ENCODE measurements around the gene COG5.

DNA sequence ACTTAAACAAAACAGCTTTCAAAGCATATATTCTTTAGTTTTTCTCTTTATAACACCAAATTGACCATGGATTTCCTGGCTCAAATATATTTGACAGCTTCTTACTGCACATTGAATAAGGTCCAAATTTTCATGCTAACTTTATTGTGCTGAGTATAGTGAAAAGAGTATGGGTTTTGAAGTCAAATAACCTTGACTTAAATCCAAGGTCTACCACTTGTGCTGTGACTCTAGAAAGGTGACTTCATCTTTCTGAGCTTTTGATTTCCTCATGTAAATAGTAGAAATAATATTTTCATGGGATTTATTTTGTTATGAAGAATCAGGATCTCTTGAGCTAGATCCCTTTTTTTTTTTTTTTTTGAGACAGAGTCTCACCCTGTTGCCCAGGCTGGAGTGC, 233.2 kb downstream of the COG5 start:
- TF ChIP-seq, protein P1, sequence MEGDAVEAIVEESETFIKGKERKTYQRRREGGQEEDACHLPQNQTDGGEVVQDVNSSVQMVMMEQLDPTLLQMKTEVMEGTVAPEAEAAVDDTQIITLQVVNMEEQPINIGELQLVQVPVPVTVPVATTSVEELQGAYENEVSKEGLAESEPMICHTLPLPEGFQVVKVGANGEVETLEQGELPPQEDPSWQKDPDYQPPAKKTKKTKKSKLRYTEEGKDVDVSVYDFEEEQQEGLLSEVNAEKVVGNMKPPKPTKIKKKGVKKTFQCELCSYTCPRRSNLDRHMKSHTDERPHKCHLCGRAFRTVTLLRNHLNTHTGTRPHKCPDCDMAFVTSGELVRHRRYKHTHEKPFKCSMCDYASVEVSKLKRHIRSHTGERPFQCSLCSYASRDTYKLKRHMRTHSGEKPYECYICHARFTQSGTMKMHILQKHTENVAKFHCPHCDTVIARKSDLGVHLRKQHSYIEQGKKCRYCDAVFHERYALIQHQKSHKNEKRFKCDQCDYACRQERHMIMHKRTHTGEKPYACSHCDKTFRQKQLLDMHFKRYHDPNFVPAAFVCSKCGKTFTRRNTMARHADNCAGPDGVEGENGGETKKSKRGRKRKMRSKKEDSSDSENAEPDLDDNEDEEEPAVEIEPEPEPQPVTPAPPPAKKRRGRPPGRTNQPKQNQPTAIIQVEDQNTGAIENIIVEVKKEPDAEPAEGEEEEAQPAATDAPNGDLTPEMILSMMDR (IDR thresholded peaks at IDR 0.05): no peak
- no peak for TF ChIP-seq POLR2A (IDR thresholded peaks at IDR 0.05)
